GM18505 (cell line): ENCODE results near the gene RPLP2.

ENCODE experiments used
- ATAC-seq: cut with Tn5 transposase; IDR thresholded peaks from one replicate; pipeline ENCODE4 v1.9.1; 2021; ENCODE audit not compliant: unreplicated experiment
- POLR2A ChIP-seq: IDR thresholded peaks from 4 replicates; pipeline ENCODE4 v1.6.1; 2011; ENCODE audit warnings: borderline replicate concordance; ENCODE audit not compliant: insufficient read depth, insufficient read length; ENCODE audit errors: extremely low read depth

RPLP2 gene

DNA sequence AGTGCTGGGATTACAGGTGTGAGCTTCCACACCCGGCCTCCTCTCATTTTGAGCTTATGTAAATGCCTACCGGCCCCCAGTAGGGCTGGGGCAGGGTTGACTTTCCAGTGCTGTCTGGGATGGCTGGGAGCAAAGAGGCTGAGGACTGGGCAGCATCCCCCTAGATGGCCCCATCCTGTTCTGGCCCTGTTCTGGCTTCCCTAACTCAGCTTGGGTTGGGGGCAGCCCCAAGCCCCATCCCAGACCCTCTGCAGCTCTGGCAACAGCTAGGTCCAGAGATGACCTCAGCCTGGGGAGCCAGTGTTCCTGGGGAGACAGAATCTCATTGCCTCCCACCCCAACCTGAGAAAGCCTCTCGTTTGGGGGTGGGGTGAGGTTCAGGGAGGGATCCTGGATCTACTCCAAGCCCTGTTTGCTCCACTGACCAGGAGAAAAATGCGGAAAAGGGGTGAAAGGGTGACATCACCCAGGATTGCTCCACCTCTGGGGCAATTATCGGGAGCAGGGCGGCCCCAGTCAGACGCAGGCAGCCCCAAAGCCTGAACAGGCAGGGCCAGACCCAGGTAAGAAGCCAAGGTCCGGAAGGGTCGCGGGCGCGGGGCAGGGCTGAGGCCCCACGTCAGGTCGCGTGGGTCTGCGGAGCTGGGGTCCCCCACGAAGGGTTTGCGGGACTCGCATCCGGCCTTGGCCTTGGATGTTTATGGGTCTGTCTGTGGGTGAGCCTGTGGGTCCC lies 8.8 kb downstream of the RPLP2 start, which contains the start of gene PNPLA2:
Gene PNPLA2 (plus strand): TSS at position 519 of the 733 bp plus-strand sequence. CDS start 805 bp downstream, outside the sequence.
- no peak for ATAC-seq
- no peak for TF ChIP-seq POLR2A

DNA sequence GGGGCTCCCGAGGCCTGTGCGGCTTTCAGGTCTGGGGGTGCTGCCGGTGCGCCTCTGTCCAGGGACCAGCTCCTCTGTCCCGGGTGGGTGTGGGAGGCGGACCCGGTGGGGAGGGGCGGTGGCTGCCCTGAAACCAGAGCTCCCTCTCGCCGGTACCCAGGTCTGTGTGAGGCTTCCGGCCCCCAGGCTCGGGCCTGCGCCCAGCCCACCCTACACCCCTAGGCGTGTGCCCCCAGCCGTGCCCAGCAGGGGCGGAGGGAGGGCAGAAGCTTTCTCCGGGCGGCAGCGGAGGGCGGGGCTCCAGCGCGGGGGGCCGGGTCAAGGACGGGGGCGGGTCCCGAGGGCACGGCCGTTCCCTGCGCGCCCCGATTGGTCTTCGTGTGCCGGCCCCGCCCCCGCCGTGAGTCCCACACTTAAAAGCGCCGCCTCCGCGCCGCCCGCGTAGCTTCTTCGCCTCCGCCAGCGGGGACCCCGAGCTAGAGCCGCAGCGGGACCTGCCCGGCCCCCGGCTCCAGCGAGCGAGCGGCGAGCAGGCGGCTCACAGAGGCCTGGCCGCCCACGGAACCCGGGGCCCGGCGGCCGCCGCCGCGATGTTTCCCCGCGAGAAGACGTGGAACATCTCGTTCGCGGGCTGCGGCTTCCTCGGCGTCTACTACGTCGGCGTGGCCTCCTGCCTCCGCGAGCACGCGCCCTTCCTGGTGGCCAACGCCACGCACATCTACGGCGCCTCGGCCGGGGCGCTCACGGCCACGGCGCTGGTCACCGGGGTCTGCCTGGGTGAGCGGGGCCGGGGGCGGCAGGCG lies 9.6 kb downstream of the RPLP2 start:
- ATAC-seq: peak; percentile 62
- peak; percentile 90 for TF ChIP-seq POLR2A

DNA sequence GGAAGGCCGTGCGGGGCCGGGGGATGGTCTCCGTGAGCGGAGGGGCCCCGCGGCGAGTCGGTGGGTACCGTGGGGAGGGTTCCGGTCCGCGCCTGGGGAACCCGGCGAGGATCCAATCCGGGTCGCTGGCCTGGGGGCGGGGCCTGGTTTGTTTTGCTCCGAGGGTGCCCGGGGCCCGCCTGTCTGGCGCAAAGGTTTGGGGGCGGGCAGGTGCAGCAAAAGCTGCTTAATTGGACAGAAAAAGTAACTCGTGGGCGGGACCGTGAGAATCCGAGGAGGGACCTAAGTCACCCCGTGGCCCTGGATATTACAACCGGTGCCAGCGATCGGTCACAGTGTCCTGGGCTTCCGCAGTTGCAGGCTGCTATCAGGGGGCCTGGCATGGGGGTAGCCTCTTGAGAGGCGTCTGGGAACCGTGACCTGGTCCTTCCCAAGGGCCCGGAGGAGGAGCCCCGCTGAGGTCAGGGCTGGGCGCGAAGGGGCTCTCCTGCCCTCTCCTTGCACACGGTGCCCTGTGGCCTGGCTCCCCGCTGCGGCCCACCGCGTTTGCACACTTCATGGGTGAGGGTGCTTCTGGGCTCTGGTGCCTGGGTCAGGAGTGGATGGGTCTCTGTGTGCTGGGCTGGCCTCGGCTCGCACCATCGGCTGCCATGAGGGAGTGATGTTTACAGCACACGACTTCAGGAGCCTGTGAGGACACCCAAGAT lies 10.3 kb downstream of the RPLP2 start:
- TF ChIP-seq POLR2A: no peak
- ATAC-seq: peak; percentile 51

DNA sequence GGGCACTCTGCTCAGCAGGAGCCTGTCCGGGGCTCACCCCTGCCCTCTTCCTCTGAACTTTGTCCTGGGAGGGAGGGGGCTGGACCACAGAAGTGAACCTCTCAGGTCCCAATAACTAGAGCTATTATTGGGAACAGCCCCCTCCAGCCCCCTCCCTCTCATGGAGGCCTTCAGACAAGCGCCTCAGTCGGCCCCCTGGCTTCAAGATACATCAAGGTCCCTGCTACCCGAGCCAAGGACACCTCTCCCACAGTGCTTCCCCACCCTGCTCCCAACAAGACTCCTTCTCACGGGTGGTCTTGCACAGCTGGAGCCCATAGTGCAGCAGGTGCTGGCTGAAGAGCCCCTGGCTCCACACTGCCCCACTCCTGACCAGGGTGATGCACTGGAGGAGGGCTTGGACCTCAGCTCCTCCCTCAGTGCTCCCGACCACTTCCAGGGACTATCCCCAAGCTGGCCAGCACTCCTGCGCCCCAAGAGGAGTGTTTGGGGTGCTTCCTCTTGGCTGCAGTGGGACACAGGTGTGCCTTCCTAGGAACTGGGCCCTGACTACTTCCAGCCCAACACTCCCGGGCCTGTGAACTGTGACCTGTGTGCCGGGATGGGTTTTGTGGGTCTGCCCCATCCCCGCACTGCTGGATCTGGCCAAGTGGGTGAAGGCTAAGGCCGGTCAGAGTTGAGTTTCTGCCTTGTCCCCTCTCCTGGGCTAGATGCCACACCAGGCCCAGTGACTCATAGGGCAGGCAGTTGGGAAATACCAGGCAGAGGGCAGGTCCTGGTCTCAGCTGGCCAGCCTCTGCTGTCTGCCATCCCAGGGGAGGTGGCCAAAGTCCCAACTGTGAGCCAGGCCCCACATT lies 11.1 kb downstream of the RPLP2 start:
- TF ChIP-seq POLR2A: no peak
- ATAC-seq: no peak

DNA sequence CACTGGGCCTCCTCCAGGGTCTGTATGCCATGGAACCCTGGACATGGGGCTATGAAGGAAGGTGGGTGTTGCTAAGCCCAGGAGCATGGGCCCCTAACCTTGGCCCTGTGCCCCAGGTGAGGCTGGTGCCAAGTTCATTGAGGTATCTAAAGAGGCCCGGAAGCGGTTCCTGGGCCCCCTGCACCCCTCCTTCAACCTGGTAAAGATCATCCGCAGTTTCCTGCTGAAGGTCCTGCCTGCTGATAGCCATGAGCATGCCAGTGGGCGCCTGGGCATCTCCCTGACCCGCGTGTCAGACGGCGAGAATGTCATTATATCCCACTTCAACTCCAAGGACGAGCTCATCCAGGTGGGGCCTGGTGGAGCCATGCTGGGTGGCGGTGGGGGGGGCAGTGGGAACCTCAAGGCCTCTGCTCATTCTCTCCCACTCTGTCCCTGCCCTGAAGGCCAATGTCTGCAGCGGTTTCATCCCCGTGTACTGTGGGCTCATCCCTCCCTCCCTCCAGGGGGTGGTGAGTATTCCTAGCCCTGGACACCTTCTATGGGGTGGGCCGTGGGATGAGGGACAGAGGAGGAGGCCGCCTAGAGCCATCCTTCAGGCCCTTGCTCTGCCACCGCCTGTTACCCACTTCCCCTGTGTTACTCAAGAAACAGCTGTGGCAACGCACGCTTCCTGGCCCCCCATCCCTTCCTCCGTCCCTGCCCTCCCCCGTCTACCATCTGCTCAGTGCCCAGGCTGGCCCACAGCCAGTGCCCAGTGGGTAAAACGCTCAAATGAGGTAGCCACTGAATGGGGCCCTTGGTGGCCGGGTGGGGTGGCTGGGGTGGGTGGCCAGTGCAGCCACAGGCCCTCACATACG lies 12.0 kb downstream of the RPLP2 start:
- ATAC-seq: no peak
- no peak for TF ChIP-seq POLR2A

DNA sequence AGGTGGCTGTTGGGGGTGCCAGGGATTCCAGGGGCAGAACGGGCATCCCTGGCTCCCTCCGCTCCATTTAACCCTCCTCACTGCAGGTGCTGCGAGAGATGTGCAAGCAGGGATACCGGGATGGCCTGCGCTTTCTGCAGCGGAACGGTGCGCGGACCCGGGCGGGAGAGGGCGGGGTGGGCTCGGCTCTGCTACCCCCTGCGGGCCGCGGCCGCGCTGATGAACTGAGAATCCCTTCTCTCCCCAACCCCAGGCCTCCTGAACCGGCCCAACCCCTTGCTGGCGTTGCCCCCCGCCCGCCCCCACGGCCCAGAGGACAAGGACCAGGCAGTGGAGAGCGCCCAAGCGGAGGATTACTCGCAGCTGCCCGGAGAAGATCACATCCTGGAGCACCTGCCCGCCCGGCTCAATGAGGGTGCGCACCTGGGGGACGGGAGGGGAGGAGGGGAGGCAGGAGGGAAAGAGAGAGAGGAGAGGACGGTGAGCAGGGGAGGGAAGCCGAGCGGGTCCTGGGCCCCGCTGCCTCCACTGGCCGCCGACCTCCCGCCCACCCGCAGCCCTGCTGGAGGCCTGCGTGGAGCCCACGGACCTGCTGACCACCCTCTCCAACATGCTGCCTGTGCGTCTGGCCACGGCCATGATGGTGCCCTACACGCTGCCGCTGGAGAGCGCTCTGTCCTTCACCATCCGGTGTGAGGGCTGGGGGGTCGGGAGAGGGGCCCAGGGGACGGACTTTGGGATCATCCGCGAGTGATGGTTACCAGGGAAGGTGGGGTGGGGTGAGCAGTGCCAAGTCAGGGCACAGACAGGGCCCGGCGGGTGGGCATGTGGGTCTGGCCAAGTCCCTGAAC lies 13.9 kb downstream of the RPLP2 start:
- no peak for TF ChIP-seq POLR2A
- ATAC-seq: no peak

DNA sequence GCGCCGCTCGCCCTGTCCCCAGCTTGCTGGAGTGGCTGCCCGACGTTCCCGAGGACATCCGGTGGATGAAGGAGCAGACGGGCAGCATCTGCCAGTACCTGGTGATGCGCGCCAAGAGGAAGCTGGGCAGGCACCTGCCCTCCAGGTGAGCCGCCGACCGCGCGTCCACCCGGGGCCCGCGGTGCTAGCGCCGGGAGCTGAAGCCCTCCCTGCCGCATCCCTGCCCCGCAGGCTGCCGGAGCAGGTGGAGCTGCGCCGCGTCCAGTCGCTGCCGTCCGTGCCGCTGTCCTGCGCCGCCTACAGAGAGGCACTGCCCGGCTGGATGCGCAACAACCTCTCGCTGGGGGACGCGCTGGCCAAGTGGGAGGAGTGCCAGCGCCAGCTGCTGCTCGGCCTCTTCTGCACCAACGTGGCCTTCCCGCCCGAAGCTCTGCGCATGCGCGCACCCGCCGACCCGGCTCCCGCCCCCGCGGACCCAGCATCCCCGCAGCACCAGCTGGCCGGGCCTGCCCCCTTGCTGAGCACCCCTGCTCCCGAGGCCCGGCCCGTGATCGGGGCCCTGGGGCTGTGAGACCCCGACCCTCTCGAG lies 14.6 kb downstream of the RPLP2 start:
- no peak for ATAC-seq
- TF ChIP-seq POLR2A: no peak

DNA sequence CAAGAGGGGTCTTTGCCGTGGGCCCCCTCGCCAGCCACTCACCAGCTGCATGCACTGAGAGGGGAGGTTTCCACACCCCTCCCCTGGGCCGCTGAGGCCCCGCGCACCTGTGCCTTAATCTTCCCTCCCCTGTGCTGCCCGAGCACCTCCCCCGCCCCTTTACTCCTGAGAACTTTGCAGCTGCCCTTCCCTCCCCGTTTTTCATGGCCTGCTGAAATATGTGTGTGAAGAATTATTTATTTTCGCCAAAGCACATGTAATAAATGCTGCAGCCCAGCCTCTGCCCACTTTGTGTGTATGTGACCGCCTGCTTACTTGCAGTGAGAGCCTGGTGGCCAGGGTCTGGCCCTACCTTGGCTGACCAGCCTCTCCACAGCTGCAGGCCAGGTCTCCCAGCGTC lies 15.2 kb downstream of the RPLP2 start:
- TF ChIP-seq POLR2A: no peak

DNA sequence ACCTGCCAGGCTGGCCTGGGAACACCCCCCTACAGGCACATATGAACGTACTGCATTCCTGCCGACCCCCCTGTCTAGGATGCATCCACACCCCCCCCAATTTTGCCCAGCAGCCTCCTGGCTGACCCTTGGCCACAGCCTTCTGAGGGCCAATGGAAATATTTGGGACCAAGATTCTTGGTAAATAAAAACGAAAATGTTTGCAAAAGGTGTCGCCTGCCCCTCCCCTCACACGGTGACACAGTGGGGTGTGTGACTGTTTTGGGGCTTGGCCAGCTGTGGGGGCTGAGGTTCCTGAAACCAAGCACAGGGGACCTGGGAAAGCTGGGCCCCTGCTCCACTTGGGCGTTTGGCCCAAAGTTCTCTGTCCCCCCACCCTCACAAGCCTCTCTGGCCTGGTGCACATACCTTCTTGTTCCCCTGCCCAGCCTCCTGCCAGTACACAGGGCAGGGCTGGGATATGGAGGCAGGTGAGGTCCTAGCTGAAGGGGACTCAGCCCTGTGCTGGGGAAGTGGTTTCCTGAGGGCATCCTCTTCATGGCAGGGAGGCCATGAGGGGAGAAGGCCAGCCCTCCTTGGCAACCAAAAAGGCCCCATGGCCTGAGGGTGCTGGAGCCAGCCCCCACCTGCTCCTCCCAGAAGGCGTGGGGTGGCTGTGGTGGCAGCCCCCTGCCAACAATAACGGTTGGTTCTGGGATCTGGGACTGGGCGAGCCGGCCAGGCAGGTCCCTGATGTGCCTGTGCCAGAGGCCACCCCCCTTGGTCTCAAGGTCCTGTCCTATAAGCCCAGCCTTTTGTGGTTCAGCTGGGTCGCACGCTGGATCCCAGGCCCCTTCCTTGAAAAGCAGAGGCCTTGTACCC lies 15.8 kb downstream of the RPLP2 start:
- TF ChIP-seq POLR2A: no peak
- ATAC-seq: no peak

More for the DNA sequence above, 15.2 kb downstream of the RPLP2 start:
- no peak for ATAC-seq

DNA sequence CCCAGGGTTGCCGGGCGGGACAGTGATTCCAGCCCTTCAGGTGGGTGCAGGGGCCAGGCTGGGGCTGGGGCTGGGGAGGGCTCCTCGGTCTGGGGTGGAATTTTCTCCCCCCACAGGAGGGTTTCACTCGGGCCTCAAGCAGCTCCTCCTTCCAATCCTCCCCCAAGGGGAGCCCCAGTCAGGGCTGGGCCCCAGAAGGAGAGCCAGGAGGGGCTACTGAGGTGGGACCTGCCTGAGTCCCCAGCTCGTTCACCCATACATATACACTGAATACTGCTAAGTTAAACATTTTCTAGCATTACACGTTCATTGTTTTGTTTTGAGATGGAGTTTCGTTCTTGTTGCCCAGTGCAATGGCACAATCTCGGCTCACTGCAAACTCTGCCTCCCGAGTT lies 16.5 kb downstream of the RPLP2 start:
- no peak for ATAC-seq
- TF ChIP-seq POLR2A: no peak

DNA sequence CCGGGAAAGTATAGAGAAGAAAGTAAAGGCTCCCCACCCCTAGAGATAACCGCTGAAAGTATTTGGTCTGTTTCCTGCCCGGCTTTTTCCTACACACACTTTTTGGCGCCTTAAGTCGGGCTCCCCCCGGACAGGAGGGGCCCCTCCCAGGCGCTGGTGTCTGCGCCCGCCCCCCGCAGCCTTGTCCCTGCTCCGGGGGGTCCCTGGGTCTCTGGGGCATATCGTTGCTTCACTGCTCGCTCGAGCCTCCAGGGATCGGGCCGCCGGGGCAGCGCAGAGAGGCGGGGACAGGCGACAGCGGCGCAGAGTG lies 17.0 kb downstream of the RPLP2 start:
- no peak for TF ChIP-seq POLR2A

More for the DNA sequence above, 17.0 kb downstream of the RPLP2 start:
- no peak for ATAC-seq
